Glomerular endothelial cell (primary cell): ENCODE data around the gene SOX4. TPM values are rescaled to one million over a fixed set of nuclear protein-coding genes. Genes with fewer than 3 reads are reported as not detected.

ENCODE experiments used
- DNase-seq: peaks from one replicate; pipeline ENCODE4 v3.0.0-alpha.2; 2011; ENCODE audit warnings: low read depth, low spot score; ENCODE audit errors: extremely low read depth
- total RNA-seq: library from RNA; depleted of rRNA; stranded (reverse); fragments of >200 nt; gene quantifications from 2 replicates; pipeline ENCODE4 v1.2.3, GENCODE V29; 2015

Gene SOX4
- total RNA-seq, 1 donor from 2014 or later, result 108 TPM

- DNase-seq, result no peak
These were observed 17.9 kb downstream of the SOX4 start for GRCh38 chr6:21611485-21611884.

GRCh38 chr6:21612067-21612745 lies 18.7 kb downstream of the SOX4 start:
- no peak for DNase-seq

GRCh38 chr6:21613809-21614208 lies 20.3 kb downstream of the SOX4 start:
- no peak for DNase-seq

- no peak for DNase-seq
These were observed 20.7 kb downstream of the SOX4 start for GRCh38 chr6:21614226-21614625.

GRCh38 chr6:21615504-21615903 lies 22.0 kb downstream of the SOX4 start:
- no peak for DNase-seq

GRCh38 chr6:21616005-21616404 lies 22.5 kb downstream of the SOX4 start:
- DNase-seq, result no peak

- no peak for DNase-seq
These were observed 32.1 kb downstream of the SOX4 start for GRCh38 chr6:21625642-21626041.

- DNase-seq, result no peak
These were observed 33.2 kb downstream of the SOX4 start for GRCh38 chr6:21626756-21627155.

GRCh38 chr6:21628160-21628559 lies 34.6 kb downstream of the SOX4 start:
- DNase-seq, result no peak

GRCh38 chr6:21633511-21634109 lies 40.1 kb downstream of the SOX4 start:
- no peak for DNase-seq

- DNase-seq, result peak; percentile 96
These were observed 41.0 kb downstream of the SOX4 start for GRCh38 chr6:21634582-21634981.

GRCh38 chr6:21636876-21637275 lies 43.3 kb downstream of the SOX4 start:
- DNase-seq, result no peak

- DNase-seq, result no peak
These were observed 45.8 kb downstream of the SOX4 start for GRCh38 chr6:21639316-21639715.
